HG03139 (cell line): ENCODE results near the gene PLAAT1.

ENCODE experiments used
- ATAC-seq: cut with Tn5 transposase; IDR thresholded peaks from one replicate; pipeline ENCODE4 v1.9.1; 2021; ENCODE audit not compliant: unreplicated experiment

PLAAT1 gene

DNA sequence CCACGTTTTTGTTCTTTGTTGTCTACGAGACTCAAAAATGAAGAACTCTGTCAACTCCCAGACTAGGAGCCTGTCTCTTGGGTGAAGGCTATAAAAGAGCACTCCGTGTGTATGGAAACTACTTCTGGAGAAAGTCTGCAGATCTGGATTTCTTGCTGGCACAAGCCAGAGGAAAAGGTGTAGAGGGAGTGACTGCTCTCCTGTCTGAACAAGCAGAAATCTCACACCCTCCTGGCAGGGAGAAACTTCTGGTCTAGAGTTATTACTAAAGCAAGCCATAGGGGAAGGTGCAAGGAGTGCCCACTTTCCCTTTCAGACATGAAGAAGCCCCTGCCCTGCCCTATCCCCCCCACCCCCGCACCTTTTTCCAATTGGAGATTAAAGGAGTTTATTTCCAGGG, 9.5 kb downstream of the PLAAT1 start:
- ATAC-seq, result no peak

DNA sequence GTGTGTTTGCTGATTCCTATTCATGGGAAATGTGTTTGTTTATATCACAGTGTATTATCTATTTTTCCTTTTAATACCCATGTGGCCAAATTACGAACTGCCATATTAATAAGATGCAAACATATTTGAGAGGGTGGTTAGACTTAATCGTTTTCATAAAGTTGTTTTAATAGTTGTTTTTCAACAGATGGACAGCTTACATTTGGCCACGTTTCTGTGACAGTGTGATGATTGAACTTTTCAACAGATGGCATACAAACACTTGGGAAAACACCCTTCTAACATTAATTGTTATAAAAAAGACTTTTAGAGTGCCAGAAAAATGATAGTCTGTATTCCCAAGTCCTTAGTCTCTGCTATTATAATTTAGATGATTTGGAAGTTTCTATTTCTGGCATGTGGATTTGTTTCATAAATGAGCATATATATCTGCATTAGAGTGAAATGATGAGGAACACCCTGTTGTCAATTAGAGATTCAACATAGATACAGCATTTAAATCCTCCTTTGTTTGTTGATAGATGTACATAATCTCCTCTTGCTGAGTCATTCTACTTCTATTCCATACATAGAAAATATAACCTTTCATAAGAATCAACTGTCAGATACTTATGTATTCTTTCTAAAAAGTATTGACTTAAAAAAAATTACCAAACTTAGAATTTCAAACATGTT, 13.1 kb downstream of the PLAAT1 start:
- ATAC-seq, result no peak

DNA sequence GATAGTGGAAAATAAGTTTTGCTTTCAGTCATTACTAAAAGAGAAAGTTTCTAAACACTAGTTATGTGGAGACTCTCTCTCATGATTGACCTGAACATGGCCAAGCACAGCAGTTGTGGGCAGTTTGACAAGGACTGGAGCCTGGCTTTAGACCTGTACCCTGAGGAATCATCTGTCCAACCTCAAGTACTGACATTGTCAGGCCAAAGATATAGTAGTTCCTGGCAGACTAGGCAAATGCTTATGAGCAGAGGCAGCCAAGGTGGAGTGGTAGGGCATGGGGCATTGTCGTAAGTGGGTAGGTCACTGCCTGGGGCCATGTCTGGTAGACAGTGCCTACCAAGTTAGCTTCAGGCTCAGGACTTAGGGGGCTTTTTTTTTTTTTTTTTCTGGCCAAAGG, 20.9 kb downstream of the PLAAT1 start:
- ATAC-seq, result no peak

- no peak for ATAC-seq
Observed at GRCh38 chr3:193262707-193263106, 21.7 kb downstream of the PLAAT1 start.

GRCh38 chr3:193269343-193270028, 28.5 kb downstream of the PLAAT1 start:
- no peak for ATAC-seq

DNA sequence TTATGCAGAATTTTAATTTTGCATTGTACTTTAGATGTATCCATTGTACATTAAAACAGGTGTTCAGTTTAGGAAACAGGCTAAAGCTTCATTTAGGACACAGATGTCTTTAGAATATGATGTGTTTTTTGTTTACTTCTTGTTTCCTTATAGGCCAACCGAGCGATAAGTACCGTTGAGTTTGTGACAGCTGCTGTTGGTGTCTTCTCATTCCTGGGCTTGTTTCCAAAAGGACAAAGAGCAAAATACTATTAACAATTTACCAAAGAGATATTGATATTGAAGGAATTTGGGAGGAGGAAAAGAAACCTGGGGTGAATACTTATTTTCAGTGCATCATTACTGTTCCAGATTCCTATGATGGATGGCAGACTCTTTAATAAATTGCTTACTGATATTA, 29.4 kb downstream of the PLAAT1 start:
- ATAC-seq, result no peak

DNA sequence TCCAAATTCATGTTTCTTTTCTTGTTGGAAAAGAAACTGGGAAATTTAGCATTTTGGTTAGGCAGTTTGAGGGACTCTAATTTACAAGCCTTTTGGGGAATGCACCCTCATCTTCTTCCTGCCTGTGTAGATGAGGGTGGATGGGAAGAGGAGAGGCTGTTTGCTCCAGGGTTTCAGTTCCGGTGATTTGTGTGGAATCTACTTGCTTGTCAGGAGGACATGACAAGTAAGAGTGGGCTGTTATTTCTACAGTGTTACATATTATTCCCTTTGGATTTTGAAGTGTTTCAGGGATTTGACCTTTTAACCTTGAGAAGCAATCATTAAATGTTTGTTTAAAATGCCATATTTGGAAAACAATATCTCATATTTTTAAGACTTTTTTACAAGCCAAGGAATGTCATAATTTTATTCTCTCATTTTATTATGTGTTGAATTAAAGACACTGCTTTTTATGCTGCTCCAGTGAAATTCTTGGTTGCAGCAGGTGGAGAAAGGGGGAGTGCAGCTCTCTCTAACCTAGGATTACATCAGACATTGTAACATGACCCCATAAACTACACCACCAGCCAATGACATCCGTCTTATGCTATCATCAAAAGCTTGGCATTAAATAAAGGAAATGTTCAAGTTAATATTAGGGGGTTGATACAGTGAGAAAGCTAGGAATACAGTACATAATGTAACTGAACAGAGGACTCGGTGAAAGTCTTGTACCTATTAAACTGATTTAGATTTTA, 30.2 kb downstream of the PLAAT1 start:
- ATAC-seq, result no peak

- no peak for ATAC-seq
Observed at GRCh38 chr3:193292386-193292785, 51.4 kb downstream of the PLAAT1 start.

- ATAC-seq, result no peak
Observed at GRCh38 chr3:193295985-193296384, 55.0 kb downstream of the PLAAT1 start.

DNA sequence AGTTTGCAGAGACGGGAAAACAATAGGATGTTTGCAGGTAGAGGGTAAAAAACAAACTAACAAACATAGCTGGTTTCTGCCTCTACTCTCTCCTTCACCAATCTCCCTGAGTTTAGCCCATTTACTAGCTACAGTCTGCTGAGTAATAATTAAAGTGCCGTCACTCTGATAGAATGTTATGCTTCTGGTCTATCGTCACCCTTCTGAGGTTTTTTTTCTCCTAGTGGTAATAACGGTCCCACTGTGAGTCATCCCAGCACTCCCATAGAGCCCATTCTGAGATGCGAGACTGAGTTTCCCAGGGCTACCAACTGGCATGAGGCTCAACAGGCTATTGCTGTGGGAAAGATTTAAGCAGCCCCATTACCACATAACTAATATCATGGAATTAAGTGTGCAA, 56.4 kb downstream of the PLAAT1 start:
- no peak for ATAC-seq

GRCh38 chr3:193301433-193301832, 60.4 kb downstream of the PLAAT1 start:
- ATAC-seq, result no peak

DNA sequence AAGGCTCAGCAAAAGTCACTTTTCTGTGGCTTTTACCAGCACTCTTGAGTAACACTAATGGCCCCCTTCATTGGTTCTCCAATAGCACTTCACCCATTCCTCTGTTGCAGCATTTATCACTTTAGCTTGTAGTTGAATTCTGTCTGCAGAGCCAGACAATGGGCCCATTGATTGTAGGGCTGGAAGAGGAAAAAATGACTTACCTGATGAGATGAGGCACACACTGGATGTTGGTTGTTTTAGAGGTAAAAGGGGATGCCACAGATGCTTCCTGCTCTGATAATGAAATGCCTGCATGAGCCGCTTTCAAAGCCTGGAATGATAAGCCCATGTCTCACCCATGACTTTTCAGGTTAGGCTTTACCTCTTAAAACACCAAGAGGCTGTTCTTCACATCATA, 64.3 kb downstream of the PLAAT1 start:
- no peak for ATAC-seq

DNA sequence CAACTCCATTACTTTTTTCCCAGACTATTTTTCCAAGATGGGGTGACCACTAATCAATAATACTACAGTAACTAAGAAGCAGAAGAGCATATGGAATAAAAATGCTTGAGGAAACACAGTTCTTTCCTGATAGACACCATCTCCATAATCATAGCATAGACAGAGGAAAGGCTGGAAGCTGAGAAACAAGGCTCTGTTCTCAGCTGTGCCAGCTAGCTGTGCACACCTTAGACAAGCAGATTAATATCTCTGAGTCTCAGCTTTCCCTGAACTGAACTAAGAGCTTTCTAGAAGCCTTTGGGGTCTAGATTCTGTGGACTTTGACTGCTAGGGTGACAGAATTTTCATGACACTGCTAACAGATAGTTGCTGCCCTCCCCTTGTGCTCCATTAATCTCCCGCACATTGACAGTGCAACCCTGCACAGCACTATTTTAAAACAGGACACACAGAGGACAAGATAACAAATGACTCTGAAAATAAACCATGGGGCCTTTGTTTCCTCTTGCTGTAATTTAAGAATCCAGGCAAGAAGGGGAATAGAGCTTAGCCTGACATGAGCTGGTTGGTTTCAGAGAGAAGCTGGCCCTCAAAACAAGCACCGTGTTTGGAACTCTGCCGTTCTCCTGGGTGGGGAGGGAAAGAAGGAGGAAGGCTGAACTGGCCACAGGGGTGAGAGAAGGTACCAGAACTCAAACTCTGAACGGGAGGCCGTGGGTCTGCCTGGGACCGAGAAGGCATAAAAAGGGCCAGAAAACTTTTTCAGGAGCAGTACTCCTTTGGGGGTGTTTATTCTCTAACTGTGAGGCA, 70.1 kb downstream of the PLAAT1 start:
- ATAC-seq, result no peak

- no peak for ATAC-seq
Observed at GRCh38 chr3:193313061-193313958, 72.3 kb downstream of the PLAAT1 start.

DNA sequence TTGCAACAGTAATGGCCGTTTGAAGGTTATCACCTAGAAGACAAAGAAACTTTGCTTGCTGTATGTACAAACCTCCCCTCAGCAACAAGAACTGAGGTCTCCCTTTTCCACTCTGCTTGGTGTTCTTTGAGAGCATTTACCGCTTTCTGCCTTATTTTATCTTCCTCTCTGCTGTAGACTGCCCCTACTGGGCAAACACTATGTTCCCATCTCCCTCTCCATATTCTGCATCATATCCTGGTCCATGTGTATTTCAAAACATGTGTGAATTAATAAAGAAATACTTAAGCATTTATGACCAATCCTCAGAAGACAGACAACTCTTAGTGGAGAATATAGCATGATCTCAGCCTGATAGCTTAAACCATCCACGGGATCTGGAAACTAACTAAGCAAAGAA, 73.1 kb downstream of the PLAAT1 start:
- no peak for ATAC-seq

- no peak for ATAC-seq
Observed at GRCh38 chr3:193317682-193318300, 76.8 kb downstream of the PLAAT1 start.
